Gastrocnemius medialis (tissue), 4 donors: Measurements from ENCODE around the gene CCL8.

Source experiments
- CTCF ChIP-seq, 5 experiments: fragments of 450-650 bp in 3 of 5; fragments of 200-600 bp in 2 of 5; sonication (generic) in 2 of 5; IDR thresholded peaks in 4 of 5; conservative IDR thresholded peaks in 1 of 5; 1 replicate in 4 of 5; 2 replicates in 1 of 5; pipeline ENCODE4 v1.5.1; 2016 to 2019; ENCODE audit warnings: antibody characterized with exemption in 5 of 5, mild to moderate bottlenecking in 3 of 5, moderate library complexity in 3 of 5
- POLR2A ChIP-seq, 2 donors: fragments of 450-650 bp; IDR thresholded peaks; one replicate each; pipeline ENCODE4 v1.6.1; 2017; ENCODE audit warnings: antibody characterized with exemption in 2 of 2, mild to moderate bottlenecking in 2 of 2, moderate library complexity in 2 of 2

GRCh38 chr17:34364751-34365150 is 45.5 kb downstream of the CCL8 start:
- TF ChIP-seq POLR2A (IDR thresholded peaks at IDR 0.05) (no peak), CTCF (IDR thresholded peaks at IDR 0.05 in 4 of 5, conservative IDR thresholded peaks at IDR 0.05 in 1 of 5) (no peak)
